ENCODE results near the gene TEX29.

- TF ChIP-seq, protein P1, sequence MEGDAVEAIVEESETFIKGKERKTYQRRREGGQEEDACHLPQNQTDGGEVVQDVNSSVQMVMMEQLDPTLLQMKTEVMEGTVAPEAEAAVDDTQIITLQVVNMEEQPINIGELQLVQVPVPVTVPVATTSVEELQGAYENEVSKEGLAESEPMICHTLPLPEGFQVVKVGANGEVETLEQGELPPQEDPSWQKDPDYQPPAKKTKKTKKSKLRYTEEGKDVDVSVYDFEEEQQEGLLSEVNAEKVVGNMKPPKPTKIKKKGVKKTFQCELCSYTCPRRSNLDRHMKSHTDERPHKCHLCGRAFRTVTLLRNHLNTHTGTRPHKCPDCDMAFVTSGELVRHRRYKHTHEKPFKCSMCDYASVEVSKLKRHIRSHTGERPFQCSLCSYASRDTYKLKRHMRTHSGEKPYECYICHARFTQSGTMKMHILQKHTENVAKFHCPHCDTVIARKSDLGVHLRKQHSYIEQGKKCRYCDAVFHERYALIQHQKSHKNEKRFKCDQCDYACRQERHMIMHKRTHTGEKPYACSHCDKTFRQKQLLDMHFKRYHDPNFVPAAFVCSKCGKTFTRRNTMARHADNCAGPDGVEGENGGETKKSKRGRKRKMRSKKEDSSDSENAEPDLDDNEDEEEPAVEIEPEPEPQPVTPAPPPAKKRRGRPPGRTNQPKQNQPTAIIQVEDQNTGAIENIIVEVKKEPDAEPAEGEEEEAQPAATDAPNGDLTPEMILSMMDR (IDR thresholded peaks at IDR 0.05; ENCODE audit: low read length): no peak
- TF ChIP-seq EZH2 (optimal IDR thresholded peaks at IDR 0.05; ENCODE audit: low read depth, low read length): no peak
- TF ChIP-seq EZH2phosphoT487 (IDR thresholded peaks at IDR 0.05; ENCODE audit: low read length): no peak
These were observed 63.4 kb downstream of the TEX29 start for GRCh38 chr13:111383591-111384440.

Measured in MM.1S (cell line).